ENCODE results near the gene RAP1GAP2.

DNA sequence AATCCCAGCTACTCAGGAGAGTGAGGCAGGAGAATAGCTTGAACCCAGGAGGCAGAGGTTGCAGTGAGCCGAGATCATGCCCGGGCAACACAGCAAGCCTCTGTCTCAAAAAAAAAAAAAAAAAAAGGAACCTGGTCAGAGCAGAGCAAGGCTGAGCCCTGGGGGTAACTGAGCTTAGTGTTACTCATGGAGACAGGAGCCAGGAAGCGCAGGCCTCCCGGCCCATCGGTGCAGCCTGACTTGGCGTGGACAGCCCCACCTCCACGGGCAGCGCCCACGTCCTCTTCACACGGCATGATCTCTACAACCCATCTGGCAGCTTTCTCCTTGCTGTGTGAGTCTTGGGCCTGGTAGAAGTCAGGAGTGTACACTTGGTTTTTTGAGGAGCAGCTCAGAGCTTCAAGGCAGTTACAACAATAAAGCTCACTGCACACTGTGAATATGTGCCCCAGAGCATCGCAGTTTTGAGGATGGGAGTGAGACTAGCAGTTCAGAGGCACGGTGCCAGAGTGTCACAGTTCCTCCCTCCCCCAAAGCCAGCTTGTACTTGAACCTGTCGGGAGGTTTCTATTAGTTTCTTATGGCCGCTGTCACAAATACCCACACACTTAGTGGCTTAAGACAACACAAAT, 129.9 kb downstream of the RAP1GAP2 start:
- TF ChIP-seq, protein P1, sequence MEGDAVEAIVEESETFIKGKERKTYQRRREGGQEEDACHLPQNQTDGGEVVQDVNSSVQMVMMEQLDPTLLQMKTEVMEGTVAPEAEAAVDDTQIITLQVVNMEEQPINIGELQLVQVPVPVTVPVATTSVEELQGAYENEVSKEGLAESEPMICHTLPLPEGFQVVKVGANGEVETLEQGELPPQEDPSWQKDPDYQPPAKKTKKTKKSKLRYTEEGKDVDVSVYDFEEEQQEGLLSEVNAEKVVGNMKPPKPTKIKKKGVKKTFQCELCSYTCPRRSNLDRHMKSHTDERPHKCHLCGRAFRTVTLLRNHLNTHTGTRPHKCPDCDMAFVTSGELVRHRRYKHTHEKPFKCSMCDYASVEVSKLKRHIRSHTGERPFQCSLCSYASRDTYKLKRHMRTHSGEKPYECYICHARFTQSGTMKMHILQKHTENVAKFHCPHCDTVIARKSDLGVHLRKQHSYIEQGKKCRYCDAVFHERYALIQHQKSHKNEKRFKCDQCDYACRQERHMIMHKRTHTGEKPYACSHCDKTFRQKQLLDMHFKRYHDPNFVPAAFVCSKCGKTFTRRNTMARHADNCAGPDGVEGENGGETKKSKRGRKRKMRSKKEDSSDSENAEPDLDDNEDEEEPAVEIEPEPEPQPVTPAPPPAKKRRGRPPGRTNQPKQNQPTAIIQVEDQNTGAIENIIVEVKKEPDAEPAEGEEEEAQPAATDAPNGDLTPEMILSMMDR (IDR thresholded peaks at IDR 0.05) = no peak
- no peak for TF ChIP-seq POLR2A (IDR thresholded peaks at IDR 0.05)
